ENCODE measurements around the gene HOXD12.

The HOXD12 gene

DNA sequence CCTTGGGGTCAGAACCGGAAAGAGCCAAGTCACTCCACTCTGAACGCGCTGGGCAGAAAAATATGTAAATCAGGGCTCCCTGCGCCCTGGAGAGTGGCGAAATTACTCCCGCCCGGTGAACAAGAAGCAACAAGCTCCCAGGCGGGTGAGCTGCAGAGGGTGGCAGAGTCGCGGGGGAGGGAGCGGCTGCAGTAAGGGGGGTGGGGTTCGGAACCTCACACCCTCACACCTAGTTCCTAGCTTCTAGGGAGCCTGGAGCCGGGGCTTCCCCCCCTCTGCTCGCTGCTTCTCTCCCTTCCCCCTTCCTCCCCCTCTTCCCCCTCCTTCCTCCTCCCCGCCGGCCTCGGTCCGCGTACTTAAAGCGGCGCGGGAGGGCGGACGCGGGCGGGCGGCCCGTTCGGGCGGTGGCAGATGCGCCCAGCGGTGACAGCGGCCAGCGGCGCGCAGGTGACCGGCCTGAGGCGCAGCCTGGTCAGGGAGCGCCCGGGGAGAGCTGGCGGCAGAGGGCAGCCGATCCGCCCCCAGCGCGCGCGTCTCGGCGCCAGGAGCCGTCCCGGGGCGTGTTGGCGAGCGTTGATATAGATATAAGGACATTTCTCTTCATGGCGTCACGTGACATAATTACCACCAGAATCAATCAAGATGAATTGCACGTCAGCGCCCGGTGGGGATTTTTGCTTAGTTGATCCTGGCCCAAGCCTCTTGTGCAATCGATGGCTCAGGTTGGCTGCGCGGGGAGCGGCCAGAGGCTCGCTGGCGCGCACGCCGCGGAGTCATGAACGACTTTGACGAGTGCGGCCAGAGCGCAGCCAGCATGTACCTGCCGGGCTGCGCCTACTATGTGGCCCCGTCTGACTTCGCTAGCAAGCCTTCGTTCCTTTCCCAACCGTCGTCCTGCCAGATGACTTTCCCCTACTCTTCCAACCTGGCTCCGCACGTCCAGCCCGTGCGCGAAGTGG is 7.3 kb downstream of the HOXD12 start, which contains the start of gene HOXD11:
HOXD11 (plus strand) TSS at position 700 of the 959 bp plus-strand sequence; CDS start at position 776, 76 bp downstream.
- no peak for TF ChIP-seq JUND (IDR thresholded peaks at IDR 0.05; ENCODE audit: low read depth)
- in situ Hi-C loops (cut with HindIII; ENCODE audit: low pct_unique_long_range_greater_than_20kb, low sequenced_read_pairs) = no loop called here
- peak; percentile 30 to 81 for DNase-seq (ENCODE audit: low read depth in 1 of 2, low spot score in 1 of 2)

DNA sequence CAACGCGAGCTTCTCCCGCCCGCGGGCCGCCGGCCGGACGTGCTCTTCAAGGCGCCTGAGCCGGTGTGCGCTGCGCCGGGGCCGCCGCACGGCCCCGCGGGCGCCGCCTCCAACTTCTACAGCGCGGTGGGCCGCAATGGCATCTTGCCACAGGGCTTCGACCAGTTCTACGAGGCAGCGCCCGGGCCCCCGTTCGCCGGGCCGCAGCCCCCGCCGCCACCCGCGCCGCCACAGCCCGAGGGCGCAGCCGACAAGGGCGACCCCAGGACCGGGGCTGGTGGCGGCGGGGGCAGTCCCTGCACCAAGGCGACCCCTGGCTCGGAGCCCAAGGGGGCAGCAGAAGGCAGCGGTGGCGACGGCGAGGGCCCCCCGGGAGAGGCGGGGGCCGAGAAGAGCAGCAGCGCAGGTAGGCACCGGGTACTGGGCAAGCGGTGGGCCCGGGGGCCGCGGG is 8.2 kb downstream of the HOXD12 start:
- DNase-seq (ENCODE audit: low read depth in 1 of 2, low spot score in 1 of 2) = no peak
- no peak for TF ChIP-seq JUND (IDR thresholded peaks at IDR 0.05; ENCODE audit: low read depth)
- in situ Hi-C loops (cut with HindIII; ENCODE audit: low pct_unique_long_range_greater_than_20kb, low sequenced_read_pairs) = no loop called here

DNA sequence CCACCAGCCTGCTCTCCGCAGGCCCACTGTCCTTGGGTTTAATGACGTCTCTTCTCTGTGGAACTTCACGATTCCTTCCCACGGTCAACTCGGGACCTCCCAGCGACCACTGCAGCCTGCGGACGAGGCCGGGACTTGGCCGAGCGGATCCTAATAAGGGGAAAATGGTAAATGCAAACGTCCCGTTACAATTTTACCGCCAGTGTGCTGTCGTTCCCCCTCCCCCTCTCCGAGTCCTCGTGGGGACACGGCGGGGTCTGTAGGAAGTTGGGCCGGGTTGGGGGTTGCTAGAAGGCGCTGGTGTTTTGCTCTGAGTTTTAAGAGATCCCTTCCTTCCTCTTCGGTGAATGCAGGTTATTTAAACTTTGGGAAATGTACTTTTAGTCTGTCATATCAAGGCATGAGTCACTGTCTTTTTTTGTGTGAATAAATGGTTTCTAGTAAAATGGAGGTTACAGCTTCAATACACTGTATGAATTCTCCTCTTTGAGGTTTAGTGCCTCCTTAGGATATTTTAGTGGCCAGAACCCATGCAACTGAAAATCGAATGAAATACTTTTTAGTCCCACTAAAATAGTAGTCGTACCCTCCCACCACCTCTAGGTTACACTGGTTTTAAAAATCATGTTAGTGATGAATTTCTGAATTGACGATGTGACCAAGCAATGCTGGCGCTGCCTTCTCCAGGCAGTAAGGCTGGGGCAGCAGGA is 9.8 kb downstream of the HOXD12 start:
- DNase-seq (ENCODE audit: low read depth in 1 of 2, low spot score in 1 of 2) = no peak
- TF ChIP-seq JUND (IDR thresholded peaks at IDR 0.05; ENCODE audit: low read depth) = no peak
- in situ Hi-C loops (cut with HindIII; ENCODE audit: low pct_unique_long_range_greater_than_20kb, low sequenced_read_pairs) = no loop called here

DNA sequence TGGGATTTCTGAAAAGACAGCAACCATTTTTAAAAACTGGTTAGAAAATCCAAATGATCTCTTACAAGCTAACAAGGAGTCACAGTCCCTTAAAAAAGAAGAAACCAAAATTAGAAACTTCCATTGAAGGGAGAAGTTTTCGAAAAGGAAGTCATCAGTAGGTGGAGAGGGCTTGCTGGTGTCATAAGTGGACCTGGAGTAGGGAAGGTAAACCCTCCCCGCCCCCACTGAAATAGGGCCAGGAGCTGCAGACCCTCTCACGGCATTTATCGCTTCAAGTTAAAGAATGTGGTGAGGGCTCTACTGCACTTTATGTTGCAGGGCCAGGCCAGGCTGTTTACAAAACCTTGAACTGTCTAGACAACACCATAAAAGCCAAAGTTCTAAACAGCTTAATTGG is 10.4 kb downstream of the HOXD12 start:
- no peak for TF ChIP-seq JUND (IDR thresholded peaks at IDR 0.05; ENCODE audit: low read depth)
- in situ Hi-C loops (cut with HindIII; ENCODE audit: low pct_unique_long_range_greater_than_20kb, low sequenced_read_pairs) = no loop called here
- no peak for DNase-seq (ENCODE audit: low read depth in 1 of 2, low spot score in 1 of 2)

DNA sequence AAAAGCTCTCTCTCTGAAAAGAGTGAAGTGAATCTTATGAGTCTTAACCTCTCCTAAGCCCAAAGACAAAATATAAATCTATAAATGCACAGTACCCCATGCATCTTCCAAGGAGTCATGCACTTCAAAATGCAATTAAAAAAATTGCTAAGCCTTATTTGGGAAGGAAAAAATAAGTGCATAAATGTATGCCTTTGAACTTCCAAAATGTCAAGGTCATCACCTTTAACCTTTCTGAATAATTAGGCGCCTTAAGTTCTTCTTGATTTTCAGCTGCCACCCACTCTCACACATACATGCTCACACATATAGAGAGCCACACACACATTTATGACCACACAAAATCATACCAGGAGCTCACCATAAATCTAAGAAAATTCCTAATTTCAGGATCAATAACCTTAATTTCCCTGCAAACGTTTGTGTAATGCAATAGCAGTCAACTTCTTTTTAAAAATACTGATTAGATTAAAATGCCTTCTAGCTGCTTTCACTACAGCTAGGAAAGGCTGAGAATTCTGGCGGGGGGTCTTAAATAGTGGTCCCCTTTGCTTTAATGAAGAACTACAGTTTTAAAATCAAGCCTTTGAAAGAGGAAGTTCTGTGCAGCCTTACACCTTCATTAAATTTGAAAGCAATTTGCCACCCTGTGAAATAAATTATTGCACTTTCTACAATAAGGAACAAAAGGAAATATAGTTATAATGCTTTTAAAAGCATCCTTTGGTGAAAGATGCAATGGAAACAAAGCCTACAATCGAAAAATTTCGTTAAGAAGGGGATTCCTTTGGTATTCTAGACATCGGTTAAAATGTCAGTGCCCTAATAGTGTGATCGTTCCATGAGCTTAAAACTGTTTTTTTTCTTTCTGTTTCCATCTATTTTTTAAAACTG is 11.1 kb downstream of the HOXD12 start:
- no peak for DNase-seq (ENCODE audit: low read depth in 1 of 2, low spot score in 1 of 2)
- in situ Hi-C loops (cut with HindIII; ENCODE audit: low pct_unique_long_range_greater_than_20kb, low sequenced_read_pairs) = no loop called here
- TF ChIP-seq JUND (IDR thresholded peaks at IDR 0.05; ENCODE audit: low read depth) = no peak

DNA sequence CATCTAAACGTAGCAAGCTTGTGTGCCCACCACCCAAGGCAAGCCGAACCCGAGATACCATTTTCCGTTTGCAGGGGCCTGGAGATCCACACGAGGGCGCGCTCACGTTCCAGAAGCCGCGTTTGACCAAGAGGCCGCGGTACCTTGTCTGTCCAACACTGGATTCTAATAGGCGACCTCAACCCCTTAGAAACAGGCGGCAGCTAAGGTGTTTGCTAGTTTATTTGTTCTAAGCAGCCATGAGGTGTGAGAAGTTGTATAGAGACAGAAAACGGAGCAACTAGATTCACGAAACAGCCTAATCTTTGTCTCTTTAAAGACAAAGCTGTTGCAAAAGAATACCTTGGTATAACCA is 11.7 kb downstream of the HOXD12 start:
- in situ Hi-C loops (cut with HindIII; ENCODE audit: low pct_unique_long_range_greater_than_20kb, low sequenced_read_pairs) = no loop called here
- no peak for TF ChIP-seq JUND (IDR thresholded peaks at IDR 0.05; ENCODE audit: low read depth)
- DNase-seq (ENCODE audit: low read depth in 1 of 2, low spot score in 1 of 2) = peak; percentile 61 to 87

- in situ Hi-C loops (cut with HindIII; ENCODE audit: low pct_unique_long_range_greater_than_20kb, low sequenced_read_pairs) = no loop called here
- DNase-seq (ENCODE audit: low read depth in 1 of 2, low spot score in 1 of 2) = no peak
- TF ChIP-seq JUND (IDR thresholded peaks at IDR 0.05; ENCODE audit: low read depth) = no peak
These were observed 12.3 kb downstream of the HOXD12 start for GRCh38 chr2:176111846-176112374.

- DNase-seq (ENCODE audit: low read depth in 1 of 2, low spot score in 1 of 2) = no peak
- in situ Hi-C loops (cut with HindIII; ENCODE audit: low pct_unique_long_range_greater_than_20kb, low sequenced_read_pairs) = no loop called here
These were observed 13.0 kb downstream of the HOXD12 start for GRCh38 chr2:176112375-176113302.

GRCh38 chr2:176114120-176114929 is 14.7 kb downstream of the HOXD12 start:
- no peak for TF ChIP-seq JUND (IDR thresholded peaks at IDR 0.05; ENCODE audit: low read depth)
- DNase-seq (ENCODE audit: low read depth in 1 of 2, low spot score in 1 of 2) = no peak
- in situ Hi-C loops (cut with HindIII; ENCODE audit: low pct_unique_long_range_greater_than_20kb, low sequenced_read_pairs) = no loop called here

More at GRCh38 chr2:176112375-176113302, 13.0 kb downstream of the HOXD12 start:
- TF ChIP-seq JUND (IDR thresholded peaks at IDR 0.05; ENCODE audit: low read depth) = no peak

DNA sequence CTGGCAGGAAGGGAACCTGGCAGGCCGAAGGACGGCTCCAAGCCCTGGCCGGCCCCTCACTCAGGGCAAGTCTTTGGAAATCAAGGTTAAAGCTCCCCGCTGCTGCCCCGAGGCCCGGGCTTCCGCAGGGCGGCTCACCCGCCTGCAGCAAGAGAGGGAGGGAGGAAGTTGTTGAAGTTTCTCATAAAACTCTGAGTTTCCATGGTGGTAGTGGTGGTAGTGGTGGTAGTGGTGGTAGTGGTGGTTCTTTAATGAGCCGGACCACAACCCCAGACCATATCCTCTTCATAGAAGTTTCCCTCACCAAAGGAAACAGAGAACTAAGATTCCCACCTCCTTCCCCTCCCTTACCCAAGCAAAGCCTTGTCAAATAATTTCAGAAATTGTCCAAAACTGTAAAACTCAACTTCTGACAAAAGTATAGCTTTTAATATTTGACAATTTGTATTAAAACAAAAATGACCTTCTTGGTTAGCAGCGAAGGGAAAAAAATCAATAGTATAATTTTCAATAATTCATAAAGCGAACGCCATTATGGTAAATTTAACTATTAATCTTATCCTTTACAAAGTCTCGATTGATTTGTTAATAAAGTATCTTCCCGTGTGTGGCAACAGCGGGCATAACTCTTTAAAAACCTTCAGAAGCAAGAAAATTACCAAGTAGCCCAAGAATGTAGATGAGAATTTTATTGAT is 15.5 kb downstream of the HOXD12 start:
- DNase-seq (ENCODE audit: low read depth in 1 of 2, low spot score in 1 of 2) = no peak
- in situ Hi-C loops (cut with HindIII; ENCODE audit: low pct_unique_long_range_greater_than_20kb, low sequenced_read_pairs) = no loop called here
- TF ChIP-seq JUND (IDR thresholded peaks at IDR 0.05; ENCODE audit: low read depth) = no peak

All from T47D (cell line).